CD4-positive, alpha-beta T cell treated with Interleukin-2 at 100 ng/mL for 4 hours (primary cell): ENCODE measurements around the gene ESRRG.

Experiments
- DNase-seq: peaks from one replicate; pipeline ENCODE4 v3.0.0-alpha.2; 2020; ENCODE audit warnings: low spot score

ESRRG gene

DNA sequence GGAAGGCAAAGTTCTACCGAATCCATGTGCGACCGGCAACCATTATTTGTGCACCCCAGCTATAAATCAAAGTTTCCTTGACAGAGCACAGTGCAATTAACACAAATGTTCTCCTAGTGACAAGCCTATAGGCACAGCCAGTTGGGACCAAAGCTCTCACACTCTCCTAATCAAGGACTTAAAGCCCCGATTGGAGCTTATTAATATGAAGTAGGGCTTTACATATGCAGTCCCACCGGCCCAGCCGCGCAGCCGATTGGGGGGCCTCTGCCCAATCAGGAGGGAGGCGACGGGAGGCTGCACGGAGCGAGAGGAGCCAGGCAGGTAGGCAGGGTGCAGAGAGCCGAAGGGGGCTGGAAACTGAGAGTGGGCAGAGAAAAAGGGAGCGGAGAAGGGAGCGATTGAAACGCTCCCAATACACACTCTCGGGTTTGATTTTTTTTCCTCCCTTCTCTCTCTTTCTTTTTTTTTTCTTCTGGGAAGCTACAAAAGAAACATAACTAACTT, at the start of gene ESRRG:
TSS of gene ESRRG (minus strand) at position 156 of the 507 bp plus-strand sequence. CDS start at position 26, 130 bp downstream.
- no peak for DNase-seq

DNA sequence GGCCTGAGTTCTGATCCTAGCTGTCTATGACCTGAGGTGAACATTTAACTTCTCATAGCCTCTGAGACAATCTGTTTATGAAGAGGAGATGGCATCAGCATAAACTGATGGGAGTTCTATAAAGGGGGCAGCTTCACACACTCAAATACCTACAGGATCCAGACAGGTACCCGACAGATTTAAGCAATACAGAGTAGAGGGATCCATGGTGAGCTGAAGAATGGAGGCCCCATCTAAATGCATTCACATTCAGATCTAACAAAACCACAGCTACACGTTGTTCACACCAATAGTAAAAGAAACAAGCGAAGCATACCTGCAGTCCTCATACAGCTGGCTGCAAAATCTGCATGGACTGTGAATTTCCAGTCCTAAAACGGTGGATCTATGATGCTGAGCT, 48.7 kb upstream of the ESRRG start:
- no peak for DNase-seq

DNA sequence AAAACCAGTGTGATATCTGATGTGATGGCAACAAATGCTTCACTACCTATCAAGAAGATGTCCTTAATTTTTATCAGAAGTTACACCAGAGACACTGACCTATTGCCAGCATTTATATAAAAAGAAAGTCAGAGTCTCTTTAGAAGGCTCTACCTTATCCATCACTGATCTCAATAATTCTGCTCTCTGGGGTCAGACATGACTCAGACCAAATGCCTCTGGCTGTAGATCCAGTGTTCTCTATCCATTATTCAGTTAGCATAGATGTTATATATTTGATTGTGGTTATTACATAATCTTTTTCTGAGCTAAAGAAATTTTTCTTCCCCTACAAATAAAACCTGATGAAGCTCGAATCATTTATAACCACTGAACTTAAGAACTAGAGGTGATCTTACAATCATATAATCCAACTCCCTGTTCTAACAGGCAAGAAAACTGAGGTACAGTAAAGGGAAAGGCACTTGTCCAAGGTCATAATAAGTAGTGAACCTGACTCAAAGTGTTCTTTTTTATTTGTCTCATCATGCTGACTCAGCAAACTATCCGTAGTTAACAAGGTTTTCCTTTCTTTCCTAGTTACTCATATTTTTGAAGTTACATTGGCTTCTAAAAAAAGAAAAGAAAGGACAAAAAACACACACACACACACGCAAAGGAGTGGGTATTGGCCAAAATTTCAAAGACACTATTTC, 43.6 kb upstream of the ESRRG start:
- DNase-seq = no peak

DNA sequence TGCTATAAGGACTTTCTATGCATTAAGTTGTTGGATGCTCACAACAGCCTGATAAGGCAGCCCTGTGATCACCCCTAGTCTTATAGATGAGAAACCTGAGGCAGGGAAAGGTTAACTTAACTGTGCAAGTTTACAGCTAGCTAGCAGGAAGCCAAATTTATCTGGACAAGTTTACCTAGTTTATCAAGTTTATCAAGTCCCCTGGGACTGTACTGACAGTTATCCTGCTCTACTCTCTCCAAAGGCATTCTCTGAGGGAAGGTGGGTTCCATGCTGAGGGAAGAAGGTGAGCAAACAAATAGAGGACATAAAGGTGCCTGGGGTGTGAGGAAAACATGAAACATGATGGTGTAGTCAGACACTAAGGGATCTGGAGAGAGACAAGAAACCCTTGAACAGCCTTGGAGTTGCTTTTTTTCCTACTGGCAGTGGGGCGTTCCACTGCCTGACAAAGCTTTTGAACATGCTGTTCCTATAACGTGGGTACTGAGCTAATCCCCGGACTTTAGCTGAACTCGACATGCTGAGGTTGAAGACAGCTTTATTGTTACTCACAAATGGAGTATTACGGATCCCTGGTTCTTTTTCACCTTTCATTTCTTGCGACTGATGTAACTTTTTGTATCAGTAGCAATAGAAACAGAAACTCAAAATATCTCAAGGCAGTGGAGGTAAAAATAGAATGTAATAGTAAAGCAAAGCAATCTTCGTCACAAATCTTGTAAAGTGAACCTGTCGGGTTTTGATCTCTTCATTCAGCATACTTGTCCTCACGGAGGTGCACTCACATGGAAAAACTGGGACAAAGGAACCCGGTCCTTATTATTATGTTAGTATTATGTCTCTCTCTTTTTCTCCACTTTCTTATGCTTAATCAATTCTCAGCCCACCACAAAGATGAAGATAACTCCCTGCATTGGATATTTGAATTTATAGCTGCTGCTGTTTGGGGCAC, 42.4 kb upstream of the ESRRG start:
- no peak for DNase-seq

DNA sequence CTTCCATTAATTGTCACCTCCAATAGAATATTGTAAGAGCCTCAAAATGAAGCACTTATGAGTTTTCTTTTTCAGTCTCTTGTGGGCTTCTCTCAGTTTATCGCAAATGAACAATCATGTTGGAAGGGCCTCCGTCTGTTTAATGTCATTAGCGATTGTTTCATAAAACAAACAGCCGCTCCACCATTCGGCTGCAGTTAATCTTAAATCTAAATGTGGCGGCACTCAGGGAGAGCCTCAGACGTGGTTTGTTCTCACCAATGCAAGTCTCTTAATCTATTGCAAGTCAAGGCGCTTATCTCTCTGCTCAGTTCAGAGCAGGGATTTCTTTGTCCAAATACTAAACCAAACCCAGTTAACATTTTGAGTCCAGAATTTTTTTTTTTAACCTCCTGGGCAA, 34.9 kb upstream of the ESRRG start:
- DNase-seq = no peak

DNA sequence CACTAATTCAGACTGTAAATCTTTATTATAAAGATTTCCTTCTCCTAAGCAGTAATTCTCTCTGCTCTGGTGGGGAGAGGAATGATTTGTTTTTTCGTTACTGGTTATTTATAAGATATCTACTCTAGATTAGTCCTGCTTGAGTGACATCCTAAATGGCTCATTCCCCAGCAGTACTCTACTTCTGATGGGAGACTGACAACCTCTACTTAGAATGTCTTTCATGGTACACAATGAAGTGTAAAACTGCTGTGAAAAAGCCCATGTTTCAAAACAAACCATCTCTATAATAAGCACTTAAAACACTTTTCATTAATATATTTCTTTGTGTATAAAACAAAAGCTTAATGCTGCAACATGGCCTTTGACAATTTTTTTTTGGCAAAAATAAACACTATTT, 33.9 kb upstream of the ESRRG start:
- DNase-seq = no peak

DNA sequence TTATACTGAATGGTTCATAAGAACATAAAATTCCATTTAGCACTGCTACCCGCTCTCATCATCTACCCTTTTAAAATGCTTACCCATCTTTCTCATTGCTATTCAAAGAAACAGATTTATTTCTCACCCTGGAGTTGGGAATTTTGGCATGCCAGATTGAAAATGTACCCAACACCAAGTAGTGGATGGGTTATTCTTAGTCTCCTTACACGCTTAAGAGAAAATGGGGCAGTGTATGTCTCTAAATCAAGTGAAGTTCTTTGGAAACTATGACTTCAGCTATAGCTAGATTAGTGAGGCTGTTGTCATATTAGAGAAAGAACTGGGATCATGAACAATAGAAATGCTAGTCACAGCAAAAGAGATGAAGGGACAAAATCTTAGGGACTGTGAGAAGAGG, 27.7 kb upstream of the ESRRG start:
- DNase-seq = no peak

DNA sequence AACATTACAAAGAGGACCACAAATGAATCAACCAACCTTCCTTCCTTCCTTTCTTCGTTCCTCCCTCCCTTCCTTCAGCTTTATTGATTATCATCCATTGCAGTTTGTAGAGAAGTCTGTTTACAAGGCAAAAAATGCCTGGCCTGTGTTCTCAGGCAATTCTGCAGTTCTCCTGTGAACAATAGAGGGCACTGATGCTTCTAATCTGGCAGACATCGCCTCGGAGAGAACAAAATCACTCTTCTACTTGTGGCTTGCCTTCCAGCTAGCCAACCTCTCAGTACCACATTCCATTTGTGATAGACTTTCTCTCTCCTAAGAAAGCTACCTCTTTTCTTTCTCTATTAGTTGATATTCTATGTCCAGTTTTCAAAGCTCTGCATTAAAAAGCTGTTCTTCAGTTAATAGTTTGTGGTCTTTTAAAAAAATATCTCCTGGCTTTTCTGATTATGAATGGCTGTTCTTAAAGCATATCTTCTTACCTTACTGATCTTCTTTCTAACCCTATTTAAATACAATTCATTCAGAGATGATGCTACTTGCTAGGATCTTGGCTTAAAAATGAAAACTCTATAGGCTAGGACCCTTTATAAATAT, 26.9 kb upstream of the ESRRG start:
- DNase-seq = no peak

DNA sequence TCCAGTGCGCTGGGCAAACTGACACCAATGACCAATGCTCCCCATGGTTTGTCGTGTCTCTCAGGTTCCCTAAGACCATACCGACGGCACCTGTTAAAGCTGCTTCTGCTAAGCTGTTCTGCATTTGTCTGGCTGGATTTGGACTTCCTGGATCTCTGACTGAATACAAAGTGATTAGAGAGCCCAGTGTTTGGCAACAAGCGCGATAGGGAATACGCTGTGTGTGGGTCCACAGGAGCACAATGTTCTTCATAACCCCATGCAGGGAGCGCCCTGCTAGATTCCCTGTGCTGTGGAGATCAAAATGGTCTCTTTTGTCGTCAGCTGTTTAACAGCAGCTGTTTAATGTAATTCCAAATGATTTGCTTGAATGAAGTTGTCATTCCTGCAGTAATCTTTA, 26.0 kb upstream of the ESRRG start:
- no peak for DNase-seq

DNA sequence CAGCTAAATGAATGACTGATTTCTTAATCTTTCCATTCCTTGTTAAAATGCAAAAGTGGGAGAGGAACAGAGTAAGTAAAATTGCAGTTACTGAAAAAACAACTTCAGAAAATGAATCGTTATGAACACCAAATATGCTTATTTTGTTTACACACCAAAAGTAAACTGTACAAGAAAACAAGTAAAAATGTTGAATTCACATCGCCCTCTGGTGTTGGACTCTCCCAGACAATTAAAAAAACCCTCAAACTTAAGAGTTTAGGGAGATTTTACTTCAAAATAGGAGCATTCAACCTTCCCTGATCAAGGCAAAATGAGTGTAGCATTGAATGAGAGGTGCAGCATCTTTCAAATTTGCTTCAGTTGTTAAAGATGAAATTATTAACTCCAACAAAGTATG, 19.4 kb upstream of the ESRRG start:
- no peak for DNase-seq

DNA sequence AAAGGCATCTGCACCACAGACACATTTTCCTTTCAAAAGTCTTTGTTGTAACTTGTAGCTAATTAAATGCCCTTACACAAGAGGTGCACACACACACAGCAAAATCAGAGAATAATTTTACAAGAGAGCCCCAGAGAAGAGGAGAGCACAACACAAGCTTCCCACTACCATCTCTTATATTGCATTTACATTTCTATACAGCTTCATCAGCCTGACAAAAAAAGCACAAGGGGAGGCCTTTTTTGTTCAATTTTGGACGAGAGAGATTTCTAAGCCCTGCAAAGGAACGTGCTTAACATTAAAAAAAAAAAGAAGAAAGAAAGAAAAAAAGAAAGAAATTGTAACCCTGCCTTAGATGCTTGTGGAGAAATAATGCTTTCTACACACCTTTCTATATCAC, 17.1 kb upstream of the ESRRG start:
- no peak for DNase-seq

DNA sequence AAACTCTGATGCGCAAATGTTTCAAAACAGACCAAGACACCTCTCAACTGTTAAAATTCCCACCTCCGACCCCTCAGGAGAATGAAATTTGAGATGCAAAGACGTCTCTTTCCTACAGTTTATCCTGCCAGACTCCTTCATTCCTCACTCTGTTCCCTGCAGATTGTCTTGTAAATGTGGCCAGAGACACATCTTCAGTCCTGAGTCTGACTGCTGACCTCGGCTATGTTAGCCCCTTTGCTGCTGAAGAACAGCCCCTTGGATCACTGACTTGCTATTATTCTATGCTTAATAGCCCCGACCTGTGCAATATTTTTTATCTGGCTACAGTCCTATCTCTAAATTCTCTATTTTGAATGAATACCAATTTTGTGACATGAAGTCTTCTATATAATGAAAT, 16.6 kb upstream of the ESRRG start:
- no peak for DNase-seq

DNA sequence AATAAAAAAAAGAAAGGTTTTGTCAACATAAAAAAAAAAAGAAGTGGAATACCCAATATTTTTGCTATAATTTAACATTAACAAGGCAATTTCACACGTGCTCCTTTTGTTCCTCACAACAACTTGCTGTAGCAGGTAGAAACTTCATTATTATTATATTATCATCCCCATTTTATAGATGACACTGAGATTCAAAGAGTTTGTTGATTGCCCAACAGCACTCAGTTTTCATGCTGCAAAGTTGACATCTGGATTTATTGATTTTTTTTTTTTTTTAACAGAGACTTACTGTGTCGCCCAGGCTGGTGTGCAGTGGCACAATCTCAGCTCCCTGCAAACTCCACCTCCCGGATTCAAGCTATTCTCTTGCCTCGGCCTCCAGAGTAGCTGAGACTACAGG, 8.9 kb upstream of the ESRRG start:
- no peak for DNase-seq

DNA sequence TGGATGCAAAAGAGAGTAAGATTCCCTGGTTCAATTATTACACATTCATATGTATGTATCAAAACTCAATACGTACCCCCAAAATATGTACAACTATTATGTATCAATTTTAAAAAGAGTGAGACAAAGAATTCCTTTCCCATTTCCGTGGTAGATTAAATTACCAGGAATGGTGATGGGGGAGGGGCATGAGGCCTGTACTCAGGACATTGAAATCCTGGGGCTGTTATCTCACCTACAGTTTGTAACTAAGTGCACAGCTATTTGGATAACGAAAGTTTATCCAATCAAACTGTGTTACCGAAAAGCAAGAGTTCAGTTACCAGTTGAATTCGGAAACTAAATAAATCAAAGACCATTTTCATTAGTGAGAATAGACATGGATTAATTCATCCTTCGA, 8.3 kb upstream of the ESRRG start:
- no peak for DNase-seq

DNA sequence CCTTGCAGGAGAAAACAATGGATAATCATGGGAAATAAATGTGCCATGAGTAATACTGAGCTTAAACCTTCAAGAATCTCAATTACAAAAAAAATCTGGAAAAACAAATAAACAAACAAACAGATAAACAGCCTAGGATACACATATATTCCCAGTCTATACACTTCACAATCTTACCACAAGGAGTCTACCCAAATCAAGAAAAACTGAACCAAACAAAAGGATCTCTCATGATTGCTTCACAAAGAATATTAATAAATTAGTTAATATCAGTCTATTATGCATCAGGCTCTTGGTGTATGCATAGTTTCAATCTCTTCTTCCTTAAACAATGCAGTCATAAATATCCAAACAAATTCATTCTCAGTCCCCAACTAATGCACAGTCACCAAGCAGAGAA, 3.2 kb upstream of the ESRRG start:
- no peak for DNase-seq

DNA sequence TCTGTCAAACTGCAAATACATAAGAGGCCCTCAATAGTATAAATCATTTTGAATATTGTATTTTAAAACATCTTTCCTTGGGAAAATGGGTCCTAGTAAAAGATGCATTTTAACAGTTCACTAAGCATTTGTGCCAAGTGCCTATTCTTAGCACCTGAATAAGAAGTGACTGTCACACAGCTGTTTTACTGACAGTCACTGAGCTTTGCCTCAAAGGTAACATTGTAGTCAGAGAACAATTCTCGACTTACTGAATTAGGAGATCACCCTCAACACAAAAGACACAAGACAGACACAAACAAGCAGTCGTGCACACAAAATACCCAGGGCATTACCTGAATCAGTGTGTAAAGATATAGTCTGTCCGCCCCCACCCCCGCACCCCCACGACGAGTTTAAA, 408 bp downstream of the ESRRG start:
- no peak for DNase-seq

DNA sequence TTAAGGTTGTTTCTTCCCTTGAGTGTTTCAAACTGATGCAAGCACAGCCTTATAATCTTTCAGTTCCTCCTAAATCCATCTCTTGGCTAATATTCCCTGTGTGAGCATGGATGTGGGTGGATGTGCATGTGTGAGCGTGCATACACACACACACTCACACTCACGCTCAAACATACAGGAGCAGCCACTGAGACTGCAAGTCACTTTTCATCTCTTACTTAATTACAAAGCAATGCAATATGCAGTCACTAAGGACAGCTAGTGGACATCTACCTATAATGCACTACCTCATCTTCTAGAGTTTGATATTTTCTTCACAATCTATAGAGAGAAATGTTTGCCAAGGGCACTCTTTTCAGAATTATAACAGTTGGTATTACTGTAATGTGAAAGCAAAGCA, 1.4 kb downstream of the ESRRG start:
- no peak for DNase-seq

DNA sequence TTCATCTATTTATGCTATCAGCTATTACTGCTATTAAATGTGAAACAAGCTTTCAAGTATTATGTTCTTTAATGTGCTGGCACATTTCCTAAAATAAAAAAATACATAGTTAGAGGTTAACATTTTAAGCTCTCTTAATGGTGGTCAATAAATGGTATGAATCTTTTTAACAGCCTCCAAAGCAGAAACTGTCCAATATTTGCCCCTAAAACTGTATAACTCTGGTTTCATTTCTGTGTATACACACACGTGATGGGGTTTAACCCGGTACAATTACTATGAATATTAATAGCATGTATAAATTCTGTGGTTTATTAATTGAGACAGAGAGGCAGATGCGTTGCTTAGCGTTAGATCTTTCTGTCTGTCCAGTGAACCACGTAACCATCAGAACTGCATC, 2.2 kb downstream of the ESRRG start:
- no peak for DNase-seq

DNA sequence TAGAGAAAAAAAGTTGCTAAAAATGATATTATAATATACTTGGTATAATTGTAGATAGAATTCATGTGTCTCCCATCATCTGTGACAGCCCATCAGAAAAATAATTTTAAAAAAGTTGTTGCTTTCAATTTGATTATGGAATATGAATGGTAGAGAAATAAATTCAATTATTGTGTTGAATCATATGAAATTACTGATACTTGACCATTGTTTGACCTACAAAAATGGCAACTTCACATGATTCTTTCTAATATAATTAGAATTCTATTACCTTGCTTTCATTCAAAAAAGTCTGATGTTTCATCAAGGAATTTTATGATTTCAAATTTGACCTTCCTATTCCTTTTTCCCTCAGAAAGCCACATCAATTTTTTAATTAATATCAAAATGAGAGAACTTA, 11.5 kb downstream of the ESRRG start:
- DNase-seq = no peak

DNA sequence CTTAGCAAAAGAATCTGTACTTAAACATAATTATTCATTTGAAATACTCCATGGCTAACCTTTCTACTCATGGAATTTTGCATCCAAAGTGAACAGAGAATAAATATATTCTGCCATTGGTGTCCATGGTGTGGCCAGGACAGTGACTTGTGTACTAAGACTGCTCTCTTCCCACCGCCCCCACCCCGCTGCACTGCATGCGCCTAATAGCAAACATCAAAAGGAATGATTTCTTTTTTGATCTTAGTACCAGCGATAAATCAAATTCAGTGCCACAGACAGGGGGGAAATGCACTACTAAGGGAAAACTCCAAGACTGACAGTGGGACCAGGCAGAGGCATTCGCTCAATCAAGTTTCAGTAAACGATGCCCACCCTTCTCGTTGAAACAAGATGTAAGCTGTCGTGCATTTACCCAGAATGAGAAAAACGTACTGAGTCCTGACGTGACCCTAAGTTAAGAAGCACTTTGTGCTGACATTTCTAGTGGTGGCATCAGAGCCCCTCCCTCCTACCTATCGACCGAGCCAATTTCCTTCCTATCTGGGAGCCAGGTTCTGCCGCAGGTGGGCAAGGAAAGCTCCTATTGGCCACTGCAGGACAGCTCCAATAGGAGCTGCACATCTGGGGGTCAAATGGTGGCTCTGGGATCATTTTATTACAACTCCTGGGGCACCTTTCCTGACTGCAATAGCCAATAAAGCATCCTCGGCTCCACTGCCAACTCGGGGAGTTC, 12.5 kb downstream of the ESRRG start:
- DNase-seq = no peak

DNA sequence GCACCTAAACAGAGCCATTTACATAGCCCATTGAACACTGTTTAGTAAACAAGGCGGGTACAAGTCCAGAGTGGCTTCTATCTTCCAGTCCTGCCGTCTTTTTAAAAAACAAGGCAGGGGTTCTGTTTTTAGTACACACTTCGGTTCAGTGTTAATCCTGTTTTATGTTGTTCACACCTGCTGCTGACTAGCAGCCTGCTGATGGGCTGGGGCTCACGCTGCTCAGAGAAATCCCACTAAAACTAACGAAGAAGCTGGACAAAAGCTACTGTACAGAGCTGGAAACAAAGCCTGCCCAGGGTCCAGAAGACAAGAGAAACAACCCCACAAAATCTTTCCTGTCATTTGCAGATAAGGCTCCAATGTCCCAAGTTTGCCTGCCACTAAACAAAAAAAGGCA, 13.2 kb downstream of the ESRRG start:
- no peak for DNase-seq

DNA sequence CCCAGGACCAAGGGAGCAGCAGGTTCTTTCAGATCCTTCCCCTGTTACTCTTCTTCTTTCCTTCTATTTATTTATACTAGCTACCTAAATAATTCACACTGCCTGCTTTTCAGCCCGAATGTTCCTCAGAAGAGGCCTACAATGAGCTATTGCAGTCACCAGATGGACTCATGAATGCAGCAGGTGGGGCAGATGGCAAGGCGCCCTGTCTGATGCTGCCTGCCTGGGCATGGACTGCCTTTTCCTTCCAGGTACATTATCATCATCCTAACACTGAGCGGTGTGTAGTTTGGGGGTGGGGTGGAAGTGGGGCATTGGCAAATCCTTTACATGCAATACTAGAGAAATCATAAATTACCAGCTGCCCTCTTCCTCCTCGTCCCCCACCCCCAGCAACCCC, 17.6 kb downstream of the ESRRG start:
- DNase-seq = no peak
